ENCODE results near the gene ZNF57. TPM values are rescaled to one million over a fixed set of nuclear protein-coding genes. Genes with fewer than 3 reads are reported as not detected.

ZNF57 gene
- total and polyA plus RNA-seq, 2 experiments from 2014 or later = 8.4 to 12.8 TPM

DNA sequence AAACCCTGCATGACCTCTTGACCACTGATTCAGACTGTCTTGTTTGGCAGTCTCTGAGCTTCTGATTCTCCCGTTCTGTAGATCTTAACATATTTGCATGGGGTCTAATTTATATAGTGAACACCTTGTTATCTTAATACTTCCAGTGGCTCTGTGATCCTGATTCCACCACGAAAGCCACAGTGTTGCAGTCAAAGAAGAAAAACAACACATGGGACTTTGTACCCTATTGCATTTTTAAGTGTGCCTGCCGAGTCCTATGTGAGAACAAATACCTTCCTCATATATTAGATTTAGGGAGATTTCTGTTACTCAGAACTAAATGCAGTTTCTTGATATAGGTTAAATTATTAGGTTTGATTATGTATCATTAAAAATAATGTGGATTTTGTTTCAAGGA lies 45.9 kb upstream of the ZNF57 start:
- peaks cover 25% of the 10 kb centered on the region for H3K36me3 ChIP-seq (replicated peaks; ENCODE audit: insufficient read depth, low read depth)

GRCh38 chr19:2856457-2857050 lies 44.2 kb upstream of the ZNF57 start:
- Histone ChIP-seq H3K4me3 (no peak overlapping the region), H2AFZ (no peak overlapping the region), H3K36me3 (replicated peaks; ENCODE audit: insufficient read depth, low read depth) (peaks cover 22% of the 10 kb centered on the region), H3K9me3 (ENCODE audit: low read depth) (peaks cover 57% of the 10 kb centered on the region), H3K27ac (no peak overlapping the region), H3K79me2 (no peaks in the 10 kb centered on the region), H4K20me1 (ENCODE audit: insufficient read depth, poor library complexity, severe bottlenecking) (no peaks in the 10 kb centered on the region), H3K4me2 (no peak overlapping the region), H3K9me2 (replicated peaks; ENCODE audit: insufficient read depth) (no peaks in the 10 kb centered on the region), H3K27me3 (no peaks in the 10 kb centered on the region), H3K4me1 (ENCODE audit: insufficient read depth) (no peaks in the 10 kb centered on the region)
- no peak for TF ChIP-seq EZH2phosphoT487 (IDR thresholded peaks at IDR 0.05; ENCODE audit: low read depth, severe bottlenecking, unreplicated experiment)
- WGBS (ENCODE audit: low lambda C conversion rate, missing lambda C conversion rate) = 93% methylated on average over 5 of the region's 5 CpGs
- DNase-seq (ENCODE audit: low spot score) = no peak

More for the DNA sequence above, 45.9 kb upstream of the ZNF57 start:
- no peaks in the 10 kb centered on the region for H3K4me1 ChIP-seq (ENCODE audit: insufficient read depth)
- H3K9me2 ChIP-seq (replicated peaks; ENCODE audit: insufficient read depth) = no peaks in the 10 kb centered on the region
- H3K79me2 ChIP-seq = no peaks in the 10 kb centered on the region
- H3K27ac ChIP-seq = no peak overlapping the region
- no peaks in the 10 kb centered on the region for H3K27me3 ChIP-seq
- H3K4me3 ChIP-seq = no peak overlapping the region
- no peak overlapping the region for H2AFZ ChIP-seq
- peaks cover 68% of the 10 kb centered on the region for H3K9me3 ChIP-seq (ENCODE audit: low read depth)
- no peak overlapping the region for H3K4me2 ChIP-seq
- no peak for DNase-seq (ENCODE audit: low spot score)
- H4K20me1 ChIP-seq (ENCODE audit: insufficient read depth, poor library complexity, severe bottlenecking) = no peaks in the 10 kb centered on the region
- TF ChIP-seq EZH2 (IDR thresholded peaks at IDR 0.05; ENCODE audit: borderline replicate concordance) (no peak), CTCF (IDR thresholded peaks at IDR 0.05; ENCODE audit: poor library complexity) (no peak), EZH2phosphoT487 (IDR thresholded peaks at IDR 0.05; ENCODE audit: low read depth, severe bottlenecking, unreplicated experiment) (no peak)
- 100% methylated on average over 3 of the region's 3 CpGs for WGBS (ENCODE audit: low lambda C conversion rate, missing lambda C conversion rate)

DNA sequence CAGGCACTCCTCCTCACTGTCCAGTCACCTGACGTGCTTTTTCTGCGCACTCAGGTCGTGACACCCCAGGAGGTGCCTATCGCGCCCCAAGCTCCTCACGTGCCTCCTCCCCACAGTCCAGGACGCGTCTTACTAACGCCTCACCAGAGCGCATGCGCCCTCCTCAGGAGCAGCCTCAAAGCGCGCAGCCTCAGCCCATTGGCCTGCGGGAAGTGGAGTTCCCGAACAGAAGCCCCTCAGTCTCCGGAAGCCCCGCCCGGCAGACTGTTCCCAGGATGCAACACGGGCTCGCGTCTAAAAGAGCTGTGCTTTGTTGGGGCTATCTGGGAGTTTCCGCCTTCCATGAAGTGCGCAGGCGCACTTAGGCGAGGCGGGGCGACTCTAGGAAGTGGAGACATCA lies 41.9 kb upstream of the ZNF57 start:
- Histone ChIP-seq H3K27me3 (no peaks in the 10 kb centered on the region), H3K9me3 (ENCODE audit: low read depth) (peaks cover 34% of the 10 kb centered on the region)
- TF ChIP-seq EZH2phosphoT487 (IDR thresholded peaks at IDR 0.05; ENCODE audit: low read depth, severe bottlenecking, unreplicated experiment) (no peak), EZH2 (IDR thresholded peaks at IDR 0.05; ENCODE audit: borderline replicate concordance) (no peak), CTCF (IDR thresholded peaks at IDR 0.05; ENCODE audit: poor library complexity) (no peak)

GRCh38 chr19:2863816-2864215 lies 36.9 kb upstream of the ZNF57 start:
- no peaks in the 10 kb centered on the region for H3K9me3 ChIP-seq (ENCODE audit: low read depth)
- H3K9me2 ChIP-seq (replicated peaks; ENCODE audit: insufficient read depth) = no peaks in the 10 kb centered on the region
- no peak for TF ChIP-seq CTCF (IDR thresholded peaks at IDR 0.05; ENCODE audit: poor library complexity)
- TF ChIP-seq EZH2phosphoT487 (IDR thresholded peaks at IDR 0.05; ENCODE audit: low read depth, severe bottlenecking, unreplicated experiment) = no peak
- TF ChIP-seq EZH2 (IDR thresholded peaks at IDR 0.05; ENCODE audit: borderline replicate concordance) = no peak
- H3K4me3 ChIP-seq = no peak overlapping the region
- H3K79me2 ChIP-seq = no peaks in the 10 kb centered on the region
- H3K36me3 ChIP-seq (replicated peaks; ENCODE audit: insufficient read depth, low read depth) = no peaks in the 10 kb centered on the region
- H3K27me3 ChIP-seq = no peaks in the 10 kb centered on the region
- DNase-seq (ENCODE audit: low spot score) = no peak
- H3K4me2 ChIP-seq = no peak overlapping the region
- H3K4me1 ChIP-seq (ENCODE audit: insufficient read depth) = no peaks in the 10 kb centered on the region
- WGBS (ENCODE audit: low lambda C conversion rate, missing lambda C conversion rate) = 81% methylated on average over 10 of the region's 10 CpGs
- no peaks in the 10 kb centered on the region for H4K20me1 ChIP-seq (ENCODE audit: insufficient read depth, poor library complexity, severe bottlenecking)
- no peak overlapping the region for H2AFZ ChIP-seq
- H3K27ac ChIP-seq = no peak overlapping the region

More for the DNA sequence above, 41.9 kb upstream of the ZNF57 start:
- H3K36me3 ChIP-seq (replicated peaks; ENCODE audit: insufficient read depth, low read depth) = peaks cover 6% of the 10 kb centered on the region
- no peak overlapping the region for H3K4me2 ChIP-seq
- no peaks in the 10 kb centered on the region for H3K79me2 ChIP-seq
- no peaks in the 10 kb centered on the region for H3K4me1 ChIP-seq (ENCODE audit: insufficient read depth)
- no peak overlapping the region for H3K4me3 ChIP-seq
- H3K27ac ChIP-seq = no peak overlapping the region
- no peaks in the 10 kb centered on the region for H4K20me1 ChIP-seq (ENCODE audit: insufficient read depth, poor library complexity, severe bottlenecking)
- WGBS (ENCODE audit: low lambda C conversion rate, missing lambda C conversion rate) = 97% methylated on average over 27 of the region's 27 CpGs
- no peak overlapping the region for H2AFZ ChIP-seq
- DNase-seq (ENCODE audit: low spot score) = no peak
- no peaks in the 10 kb centered on the region for H3K9me2 ChIP-seq (replicated peaks; ENCODE audit: insufficient read depth)
